A204.1 (cell line): Measurements from ENCODE around the gene RPP38.

ENCODE experiments used
- FAIRE-seq: peaks from 2 replicates; lab custom pipeline; 2012; peaks lifted over from hg19 to GRCh38; lab: Jason Lieb, UNC

RPP38 gene

GRCh38 chr10:15112657-15113056 is 15.5 kb downstream of the RPP38 start:
- no peak for FAIRE-seq

GRCh38 chr10:15113766-15114165 is 16.6 kb downstream of the RPP38 start:
- FAIRE-seq, result no peak

- no peak for FAIRE-seq
Measured at GRCh38 chr10:15116225-15116624, 19.1 kb downstream of the RPP38 start.

DNA sequence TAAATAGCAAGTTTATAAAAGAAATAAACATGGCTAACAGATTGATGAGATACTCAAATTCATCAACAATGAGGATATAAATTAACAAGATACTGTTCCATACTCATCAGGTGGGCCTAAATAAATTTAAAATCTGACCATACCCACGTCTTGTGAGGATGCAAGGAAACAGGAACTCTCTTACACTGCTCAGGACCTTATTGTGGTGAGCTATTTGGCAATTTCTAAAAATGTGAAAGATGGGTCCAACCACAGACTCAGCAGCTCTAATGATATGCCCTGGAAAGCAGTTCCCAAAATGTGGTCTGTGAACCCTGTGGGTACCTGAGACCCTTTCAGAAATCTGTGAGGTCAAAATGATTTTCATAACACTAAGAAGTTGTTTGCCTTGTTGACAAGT is 21.5 kb downstream of the RPP38 start:
- FAIRE-seq, result no peak

DNA sequence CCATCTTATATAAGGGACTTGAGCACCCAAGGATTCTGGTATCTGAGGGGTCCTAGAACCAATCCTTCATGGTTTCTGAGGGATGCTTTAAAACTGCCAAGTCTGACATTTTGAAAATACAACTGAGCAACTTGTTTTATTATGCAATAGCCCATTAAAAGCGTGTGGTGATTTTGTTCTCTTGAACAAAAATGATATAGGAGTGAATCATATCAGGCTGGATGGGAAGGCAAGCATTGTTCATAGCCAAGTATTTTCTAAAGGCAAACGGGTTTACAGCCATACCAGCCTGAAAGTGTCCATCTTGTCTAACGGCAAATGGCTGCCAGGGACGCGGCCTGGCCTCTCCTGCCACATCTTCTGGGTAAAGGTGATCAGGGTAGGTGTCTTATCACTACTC is 23.4 kb downstream of the RPP38 start:
- no peak for FAIRE-seq

DNA sequence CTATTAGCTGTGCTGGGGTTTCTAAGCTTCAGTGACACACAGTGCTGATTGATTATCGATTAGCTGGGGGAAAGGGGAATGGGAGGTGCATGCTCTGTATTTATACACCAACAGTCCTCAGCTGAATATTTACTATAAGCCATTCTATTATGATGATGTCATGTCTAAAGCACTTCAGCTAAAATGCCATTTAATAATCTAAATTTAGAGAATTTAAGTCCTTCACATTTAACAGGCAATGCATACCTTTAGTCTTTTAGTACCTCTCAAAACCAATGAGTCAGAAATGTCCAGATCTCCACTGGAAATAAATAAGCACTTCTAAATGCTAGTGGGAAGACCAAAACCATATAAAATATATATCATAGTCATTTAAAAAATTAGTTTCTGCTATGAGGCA is 24.6 kb downstream of the RPP38 start:
- no peak for FAIRE-seq

DNA sequence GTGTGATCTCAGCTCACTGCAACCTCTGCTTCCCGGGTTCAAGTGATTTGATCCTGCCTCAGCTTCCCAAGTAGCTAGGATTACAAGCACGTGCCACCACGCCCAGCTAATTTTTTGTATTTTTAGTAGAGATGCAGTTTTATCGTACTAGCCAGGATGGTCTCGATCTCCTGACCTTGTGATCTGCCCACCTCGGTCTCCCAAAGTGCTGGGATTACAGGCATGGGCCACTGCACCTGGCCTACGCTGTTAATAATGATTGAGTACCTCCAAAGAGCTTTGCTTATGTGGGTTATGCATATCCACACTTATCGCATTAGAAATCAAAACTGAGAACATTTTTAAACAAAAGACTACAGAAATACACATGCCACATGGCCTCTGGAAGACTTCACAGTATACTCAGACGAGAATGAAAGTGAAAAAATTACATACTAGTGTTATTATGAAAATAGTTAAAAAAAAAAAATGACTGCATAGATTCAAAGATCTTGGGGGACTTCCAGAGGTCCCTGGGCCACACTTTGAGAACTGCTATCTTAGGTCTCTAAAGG is 25.4 kb downstream of the RPP38 start:
- no peak for FAIRE-seq

- FAIRE-seq, result no peak
Measured at GRCh38 chr10:15123749-15124184, 26.6 kb downstream of the RPP38 start.

DNA sequence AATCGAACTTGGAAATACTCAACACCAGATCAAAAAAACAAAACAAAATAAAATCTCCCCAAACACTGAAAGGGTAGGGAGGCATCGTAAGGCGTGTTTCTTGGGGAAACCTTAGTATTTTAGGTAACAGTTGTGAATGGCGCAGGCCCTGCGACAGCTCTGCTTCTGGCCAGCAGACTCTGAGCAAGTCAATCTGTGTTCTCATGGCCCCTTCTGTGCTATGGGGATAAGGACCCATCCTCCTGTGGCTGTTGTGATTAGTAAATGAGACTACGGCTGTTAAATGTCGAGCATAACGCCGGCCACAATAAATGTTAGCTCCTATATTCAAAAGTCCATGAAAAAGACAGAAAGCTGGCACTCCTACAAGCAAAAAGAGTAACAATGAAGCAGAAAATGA is 27.0 kb downstream of the RPP38 start:
- no peak for FAIRE-seq

DNA sequence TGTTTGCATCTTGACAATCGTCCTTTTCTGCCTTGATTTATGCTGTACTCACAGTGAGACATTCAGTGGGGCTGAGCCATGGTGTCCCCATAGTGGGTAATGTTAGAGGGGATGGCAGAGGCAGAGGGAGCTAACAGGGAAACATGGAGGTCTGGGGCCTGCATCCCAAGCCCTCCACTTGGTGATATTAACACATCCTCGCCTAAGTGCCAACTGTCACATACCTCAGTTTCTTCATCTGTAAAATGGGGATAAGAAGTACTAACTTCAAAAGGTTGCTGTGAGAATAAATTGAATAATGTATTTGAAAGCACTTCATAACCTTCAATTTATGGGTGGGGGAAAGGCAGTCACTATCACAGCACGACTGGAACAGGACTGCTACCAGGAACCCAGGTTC is 27.8 kb downstream of the RPP38 start:
- FAIRE-seq, result no peak

DNA sequence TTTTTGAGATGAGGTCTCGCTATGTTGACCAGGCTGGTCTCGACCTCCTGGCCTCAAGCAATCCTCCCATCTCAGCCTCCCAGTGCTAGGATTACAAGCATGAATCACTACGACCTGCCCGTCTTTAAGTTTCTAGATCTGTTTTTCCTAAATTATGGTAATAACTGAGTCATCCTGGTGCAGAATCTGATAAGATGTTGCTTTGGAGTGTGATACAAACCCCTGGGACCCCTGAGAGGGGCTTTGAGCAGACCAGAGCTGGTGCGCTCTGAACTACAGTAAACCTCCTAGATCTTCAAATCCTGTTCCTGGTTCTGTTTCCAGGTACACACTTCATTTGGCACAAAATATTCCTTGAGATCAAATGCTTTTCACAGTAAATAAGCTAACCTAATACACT is 34.2 kb downstream of the RPP38 start:
- no peak for FAIRE-seq

- FAIRE-seq, result no peak
Measured at GRCh38 chr10:15136129-15137035, 39.2 kb downstream of the RPP38 start.

DNA sequence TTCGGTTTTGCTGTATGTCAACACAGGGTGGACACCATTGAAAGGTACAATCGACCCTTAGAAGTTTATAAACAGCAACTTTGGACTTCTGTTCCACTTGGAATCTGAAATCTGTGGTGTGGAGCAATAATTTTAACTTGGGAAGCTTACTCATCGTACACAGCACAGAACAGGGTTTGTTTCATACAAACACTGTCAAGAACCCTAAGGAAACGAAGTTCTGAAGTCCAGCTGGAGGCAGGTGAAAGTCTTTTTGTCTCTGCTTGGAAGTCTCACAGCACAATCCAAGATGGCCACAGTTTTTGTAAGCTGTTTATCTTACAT is 39.8 kb downstream of the RPP38 start:
- FAIRE-seq, result no peak

- no peak for FAIRE-seq
Measured at GRCh38 chr10:15137636-15138035, 40.5 kb downstream of the RPP38 start.

DNA sequence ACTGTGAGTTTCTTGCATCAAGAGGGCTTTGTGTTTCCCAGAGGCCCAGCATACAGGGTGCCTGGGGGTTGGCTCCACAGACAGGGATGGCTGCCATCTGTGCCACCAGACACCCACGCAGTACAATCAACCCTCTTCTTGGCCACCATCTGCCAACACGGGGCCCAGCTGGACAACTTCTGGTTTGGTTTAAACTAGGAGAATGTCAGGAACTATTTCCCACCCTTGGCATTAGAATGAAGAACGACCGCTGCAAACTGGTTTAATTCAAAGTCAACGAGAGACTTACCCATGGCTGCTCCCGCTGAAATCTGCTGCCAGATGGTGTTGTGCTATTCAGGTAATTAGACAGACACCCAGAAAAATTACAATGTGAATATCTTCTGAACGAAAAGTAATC is 43.5 kb downstream of the RPP38 start:
- FAIRE-seq, result no peak

DNA sequence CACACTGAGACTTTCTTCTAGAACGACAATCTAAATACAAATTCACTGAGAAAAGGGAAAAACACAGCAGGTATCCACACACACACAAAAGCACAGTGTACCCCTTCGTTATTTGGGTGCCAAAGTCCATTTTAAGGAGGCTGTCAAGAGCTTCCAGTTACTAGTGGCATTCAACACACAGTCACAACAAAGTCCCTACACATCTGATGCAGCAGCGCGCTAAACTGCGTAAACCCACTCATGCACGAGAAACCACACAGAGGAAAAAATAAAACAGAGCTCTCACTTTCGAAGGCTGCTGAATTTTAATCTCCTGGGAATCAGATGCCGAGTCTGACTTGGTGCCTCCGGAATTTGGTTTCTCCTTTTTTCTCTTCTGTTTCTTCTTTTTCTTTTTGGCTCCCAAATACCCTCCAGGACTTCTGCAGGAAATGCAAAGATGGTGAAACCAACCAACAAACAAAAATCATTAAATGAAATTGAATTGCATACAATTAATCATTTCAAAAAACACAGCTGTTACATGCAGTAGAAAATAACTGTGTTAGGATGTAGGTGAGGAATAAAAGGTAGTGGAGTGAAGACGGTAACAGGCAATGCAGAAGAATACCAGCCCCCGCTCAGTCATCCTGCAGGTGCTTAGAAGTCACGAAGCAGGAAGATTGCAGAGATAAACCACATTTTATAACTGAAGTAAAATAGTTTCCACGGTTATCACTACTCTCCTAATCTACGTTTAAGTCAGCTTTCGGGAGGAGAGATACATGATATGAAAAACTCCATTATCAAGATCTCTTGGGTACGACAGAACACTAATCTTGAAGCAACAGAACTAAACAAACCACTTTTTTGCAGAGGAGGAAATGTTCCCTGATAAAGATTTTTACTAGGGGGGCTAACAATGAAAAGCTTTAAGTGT is 44.2 kb downstream of the RPP38 start:
- no peak for FAIRE-seq

- FAIRE-seq, result no peak
Measured at GRCh38 chr10:15144788-15145187, 47.6 kb downstream of the RPP38 start.

- FAIRE-seq, result no peak
Measured at GRCh38 chr10:15146366-15146765, 49.2 kb downstream of the RPP38 start.

DNA sequence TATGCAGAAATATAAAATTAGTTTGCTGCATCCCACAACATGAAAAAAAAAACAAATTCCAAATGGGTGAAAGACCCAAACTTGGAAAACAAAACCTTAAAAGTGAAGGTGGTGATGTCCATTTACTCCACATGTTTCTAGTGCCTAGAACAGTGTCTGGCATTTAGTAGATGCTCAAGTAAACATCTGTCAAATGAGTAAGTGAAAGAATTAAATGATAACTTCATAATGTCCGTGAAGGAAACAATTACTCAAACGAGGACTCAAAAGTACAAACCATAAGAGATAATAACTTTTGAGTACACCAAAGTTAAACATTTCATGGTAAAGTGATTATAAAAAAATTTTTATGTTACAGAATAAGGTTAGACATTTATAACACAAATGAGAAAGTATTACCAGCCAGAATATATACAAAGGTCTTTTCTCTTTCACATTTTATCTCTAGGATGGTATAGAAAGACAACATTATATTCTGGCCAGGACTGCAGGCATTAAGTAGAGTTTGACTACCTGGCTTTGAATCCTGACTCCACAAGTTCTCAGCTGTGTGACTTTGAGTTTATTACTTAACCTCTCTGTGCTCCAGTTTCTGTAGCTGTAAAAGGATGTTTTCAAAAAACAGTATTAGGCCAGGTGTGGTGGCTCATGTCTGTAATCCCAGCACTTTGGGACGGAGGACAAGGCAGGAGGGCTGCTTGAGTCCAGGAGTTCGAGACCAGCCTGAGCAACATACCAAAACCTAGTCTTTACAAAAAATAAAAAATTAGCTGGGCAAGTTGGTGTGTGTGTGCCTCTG is 50.6 kb downstream of the RPP38 start:
- no peak for FAIRE-seq

- FAIRE-seq, result no peak
Measured at GRCh38 chr10:15149042-15149771, 52.1 kb downstream of the RPP38 start.

DNA sequence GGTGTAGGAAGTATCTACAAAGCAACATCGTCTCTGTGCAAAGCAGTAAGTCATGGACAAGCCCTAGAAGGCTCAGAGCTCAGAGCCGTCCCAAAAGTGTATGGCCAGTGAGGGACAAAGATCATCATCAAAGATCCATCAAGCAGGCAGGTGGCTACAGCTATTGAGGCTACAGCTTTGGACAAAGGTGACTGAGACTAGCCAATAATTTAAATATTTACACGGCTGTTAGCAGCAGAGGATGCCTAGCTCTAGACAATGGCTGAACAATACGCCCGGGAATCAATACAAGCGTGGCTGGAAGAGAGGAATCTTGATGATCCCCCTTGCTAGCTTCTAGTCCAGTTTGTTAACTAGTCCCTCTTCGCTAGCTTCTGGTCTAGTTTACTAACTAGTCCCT is 53.4 kb downstream of the RPP38 start:
- FAIRE-seq, result no peak

DNA sequence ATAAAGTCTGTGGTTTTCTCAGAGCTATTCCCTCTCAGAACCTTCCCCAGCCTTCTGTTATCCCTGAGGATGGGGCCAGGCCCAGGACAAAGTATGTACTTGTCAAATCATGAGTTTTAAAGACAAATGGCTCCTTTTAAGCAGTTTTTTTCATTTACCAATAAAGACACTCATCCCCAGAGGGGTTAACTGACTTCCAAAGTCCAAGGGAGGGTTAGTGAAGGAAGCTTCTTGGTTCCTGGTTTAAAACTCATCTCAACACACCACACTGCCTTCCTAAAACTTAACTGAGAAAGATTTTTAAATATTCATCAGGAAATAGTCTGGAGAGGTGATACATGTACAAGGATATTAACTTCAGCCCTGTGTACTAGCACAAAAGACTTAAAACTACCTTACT is 55.4 kb downstream of the RPP38 start:
- FAIRE-seq, result no peak
